HL-60/S4 treated with phorbol 12-myristate 13-acetate at 8.2 ng/mL for 4 days and 3 days (cell line): ENCODE results near the gene ZNF48.
"Not testable (repeated sequence)": the region's sequence is repeated elsewhere in the genome, so short reads cannot be mapped to it uniquely, and the experiment has no call there.

Source experiments
- in situ Hi-C: fragments of 300-500 bp; cut with MboI; formaldehyde crosslinking; loops from 2 replicates; pipeline ENCODE4 v1.15.0; 2022; ENCODE audit warnings: low sequenced_read_pairs

Gene ZNF48

GRCh38 chr16:30377050-30377811, 18.0 kb upstream of the ZNF48 start:
- in situ Hi-C loops, result no loop called here

GRCh38 chr16:30377812-30378235, 17.4 kb upstream of the ZNF48 start:
- in situ Hi-C loops, result no loop called here

- in situ Hi-C loops, result no loop called here
These were observed 16.7 kb upstream of the ZNF48 start for GRCh38 chr16:30378236-30379157.

GRCh38 chr16:30379158-30379783, 15.9 kb upstream of the ZNF48 start:
- in situ Hi-C loops, result no loop called here

GRCh38 chr16:30380072-30380802, 15.0 kb upstream of the ZNF48 start:
- in situ Hi-C loops, result no loop called here

DNA sequence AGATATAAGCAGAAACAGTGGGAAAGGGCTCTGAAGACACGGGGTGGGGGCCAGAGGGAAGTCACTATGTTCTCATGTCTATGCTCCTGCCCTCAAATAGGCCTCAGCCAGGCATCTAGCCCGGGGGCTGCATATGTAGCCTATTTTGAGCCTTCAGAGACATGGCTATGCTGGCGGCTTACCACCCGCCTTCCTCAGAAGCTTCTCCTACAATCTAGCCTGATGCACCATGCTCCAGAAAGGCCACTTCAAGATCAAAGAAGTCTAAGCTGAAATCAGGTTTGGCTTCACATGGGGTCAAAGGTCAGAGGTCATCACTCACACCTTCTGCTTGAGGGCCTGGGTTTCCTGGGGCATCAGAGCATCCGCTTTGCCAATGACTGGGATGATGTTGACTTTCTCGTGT, 14.4 kb upstream of the ZNF48 start:
- in situ Hi-C loops, result no loop called here

DNA sequence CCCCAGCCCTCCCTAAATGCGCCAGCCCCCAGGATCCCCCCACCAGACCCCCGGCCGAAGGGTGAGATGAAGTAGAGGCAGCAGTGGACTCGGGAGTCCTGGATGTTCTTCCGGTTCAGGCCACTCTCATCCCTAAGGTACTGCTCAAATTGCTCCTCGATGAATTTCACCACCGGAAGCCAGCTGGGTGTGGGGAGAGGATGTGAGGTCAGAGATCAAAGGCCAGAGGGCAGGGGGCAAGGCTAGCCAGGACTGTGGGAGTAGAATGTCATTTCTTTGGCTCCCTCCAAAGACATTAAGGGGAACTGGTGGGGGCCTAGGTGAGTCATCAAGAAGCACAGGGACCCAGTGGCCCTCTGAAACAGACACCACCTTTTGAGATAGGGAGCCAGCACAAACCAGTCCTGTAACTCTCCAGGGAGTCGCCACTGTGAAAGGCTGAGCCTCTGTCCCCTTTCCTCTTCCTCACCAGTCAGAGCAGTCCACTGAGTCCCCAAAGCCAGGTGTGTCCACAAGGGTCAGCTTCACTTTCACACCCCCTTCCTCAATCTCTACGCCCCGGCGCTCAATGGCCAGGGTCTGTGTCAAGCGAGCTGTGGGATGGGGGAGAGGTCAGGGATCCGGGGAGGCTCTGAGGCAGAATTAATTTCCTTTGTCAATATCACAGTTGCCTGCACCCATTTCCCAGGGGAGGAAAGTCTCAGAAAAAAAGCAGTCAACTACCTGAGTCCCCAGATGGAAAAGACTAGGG, 13.8 kb upstream of the ZNF48 start:
- in situ Hi-C loops, result no loop called here

- in situ Hi-C loops, result no loop called here
These were observed 12.9 kb upstream of the ZNF48 start, which contains the start of gene SEPTIN1 for GRCh38 chr16:30382111-30382881. Gene SEPTIN1, minus strand, starts transcription at chr16:30382561. Its CDS starts 19 bp downstream, at chr16:30382542.

GRCh38 chr16:30383521-30383920, 11.7 kb upstream of the ZNF48 start:
- in situ Hi-C loops, result no loop called here

GRCh38 chr16:30394592-30395154, 547 bp upstream of the ZNF48 start:
- in situ Hi-C loops, result no loop called here

DNA sequence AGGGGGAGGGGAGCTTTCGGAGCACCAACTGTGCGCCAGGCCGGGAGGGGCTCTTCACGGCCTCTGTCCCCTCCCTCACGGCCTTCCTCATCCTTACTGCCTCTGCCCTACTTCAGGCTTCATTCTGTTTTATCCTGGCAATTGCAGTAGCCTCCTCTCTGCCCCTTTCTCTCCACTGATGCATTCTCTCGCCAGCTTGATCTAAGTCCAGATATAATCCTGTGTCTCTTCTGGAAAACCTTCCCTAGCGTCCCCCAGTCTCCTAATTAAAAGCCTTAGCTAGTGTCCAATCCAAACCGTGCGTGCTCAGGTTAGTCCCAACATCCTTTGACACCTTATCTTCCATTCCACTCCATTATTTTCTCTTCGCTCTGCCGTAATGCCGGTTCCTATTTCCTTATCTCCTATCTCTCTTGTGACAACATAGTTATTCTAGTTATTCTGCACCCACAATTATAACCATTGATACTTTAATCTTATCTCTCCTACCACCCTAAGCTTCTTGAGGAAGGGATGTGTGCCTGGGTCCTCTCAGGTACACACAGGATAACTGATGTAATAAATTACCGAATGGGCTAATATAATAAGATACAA, 869 bp downstream of the ZNF48 start:
- in situ Hi-C loops, result no loop called here

DNA sequence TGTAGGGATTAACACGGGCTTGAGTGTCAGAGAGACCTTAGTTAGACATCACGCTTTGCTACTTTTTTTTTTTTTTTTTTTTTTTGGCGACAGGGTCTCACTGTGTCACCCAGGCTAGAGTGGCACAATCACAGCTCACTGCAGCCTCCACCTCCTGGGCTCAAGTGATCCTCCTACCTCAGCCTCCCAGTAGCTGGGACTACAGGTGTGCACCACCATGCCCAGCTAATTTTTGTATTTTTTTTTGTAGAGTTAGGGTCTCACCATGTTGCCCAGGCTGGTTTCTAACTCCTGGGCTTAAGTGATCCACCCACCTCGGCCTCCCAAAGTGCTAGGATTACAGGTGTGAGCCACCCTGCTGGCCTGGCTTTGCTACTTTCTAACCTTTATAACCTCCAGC, 1.4 kb downstream of the ZNF48 start:
- in situ Hi-C loops, result not testable (repeated sequence)

DNA sequence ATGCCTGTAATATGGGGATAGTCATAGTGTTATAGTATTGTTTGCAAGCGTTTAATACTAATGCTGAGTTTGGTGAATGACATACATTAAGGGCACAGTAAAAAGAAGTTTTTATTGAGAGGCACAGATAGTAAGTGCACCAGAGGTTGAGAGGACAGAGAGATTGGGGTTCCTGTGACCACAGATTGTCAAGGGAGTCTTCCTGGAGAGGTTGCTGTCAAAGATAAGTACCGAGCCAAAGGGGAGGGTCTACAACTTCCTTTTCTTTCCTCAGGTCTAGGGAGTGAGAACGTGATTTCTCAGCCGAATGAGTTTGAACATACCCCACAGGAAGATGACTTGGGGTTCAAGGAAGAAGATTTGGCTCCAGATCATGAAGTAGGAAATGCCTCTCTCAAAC, 1.8 kb downstream of the ZNF48 start:
- in situ Hi-C loops, result no loop called here

DNA sequence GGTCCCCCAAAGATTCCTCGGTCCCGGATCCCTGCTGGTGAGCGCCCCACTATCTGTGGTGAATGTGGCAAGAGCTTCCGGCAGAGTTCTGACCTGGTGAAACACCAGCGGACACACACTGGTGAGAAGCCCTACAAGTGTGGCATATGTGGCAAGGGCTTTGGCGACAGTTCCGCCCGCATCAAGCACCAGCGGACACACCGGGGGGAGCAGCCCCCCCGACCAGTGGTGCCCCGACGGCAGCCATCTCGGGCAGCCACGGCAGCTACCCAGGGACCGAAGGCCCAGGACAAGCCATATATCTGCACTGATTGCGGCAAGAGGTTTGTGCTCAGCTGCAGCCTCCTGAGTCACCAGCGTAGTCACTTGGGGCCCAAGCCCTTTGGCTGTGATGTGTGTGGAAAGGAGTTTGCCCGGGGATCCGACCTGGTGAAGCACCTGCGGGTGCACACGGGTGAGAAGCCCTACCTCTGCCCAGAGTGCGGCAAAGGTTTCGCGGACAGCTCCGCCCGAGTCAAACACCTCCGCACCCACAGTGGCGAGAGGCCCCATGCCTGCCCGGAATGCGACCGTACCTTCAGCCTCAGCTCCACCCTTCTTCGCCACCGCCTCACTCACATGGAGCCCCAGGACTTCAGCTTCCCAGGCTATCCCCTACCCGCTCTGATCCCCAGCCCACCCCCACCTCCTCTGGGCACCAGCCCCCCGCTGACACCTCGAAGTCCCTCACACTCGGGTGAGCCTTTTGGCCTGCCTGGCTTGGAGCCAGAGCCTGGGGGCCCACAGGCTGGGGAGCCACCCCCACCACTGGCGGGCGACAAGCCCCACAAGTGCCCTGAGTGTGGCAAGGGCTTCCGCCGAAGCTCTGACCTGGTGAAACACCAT, 2.8 kb downstream of the ZNF48 start:
- in situ Hi-C loops, result no loop called here

DNA sequence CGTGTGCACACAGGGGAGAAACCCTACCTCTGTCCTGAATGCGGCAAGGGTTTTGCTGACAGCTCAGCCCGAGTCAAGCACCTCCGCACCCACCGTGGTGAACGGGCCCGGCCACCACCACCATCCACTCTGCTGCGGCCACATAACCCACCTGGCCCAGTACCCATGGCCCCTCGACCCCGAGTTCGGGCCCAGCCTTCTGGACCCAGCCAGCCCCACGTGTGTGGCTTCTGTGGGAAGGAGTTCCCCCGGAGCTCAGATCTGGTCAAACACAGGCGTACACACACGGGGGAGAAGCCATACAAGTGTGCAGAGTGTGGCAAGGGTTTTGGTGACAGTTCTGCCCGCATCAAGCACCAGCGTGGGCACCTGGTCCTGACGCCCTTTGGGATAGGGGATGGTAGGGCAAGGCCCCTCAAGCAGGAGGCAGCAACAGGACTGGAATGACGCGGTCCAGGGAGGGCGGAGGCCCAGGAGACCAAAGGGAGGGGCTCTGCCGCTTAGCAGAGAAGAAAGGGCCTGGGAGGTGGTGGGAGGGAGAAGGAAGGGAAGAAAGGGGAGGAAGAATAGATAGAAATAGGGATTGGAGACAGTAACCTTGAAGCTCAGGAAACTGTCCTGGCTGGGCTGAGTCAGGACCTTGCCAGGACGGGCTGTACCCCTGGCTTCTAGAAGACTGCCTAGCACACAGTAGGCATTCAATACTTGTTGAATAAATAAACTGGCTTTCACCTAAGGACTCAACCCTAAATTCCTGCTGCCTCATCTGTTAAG, 3.6 kb downstream of the ZNF48 start:
- in situ Hi-C loops, result no loop called here

GRCh38 chr16:30399435-30400186, 4.4 kb downstream of the ZNF48 start:
- in situ Hi-C loops, result no loop called here
